HG02678 (cell line): ENCODE data around the gene TREML4.

Source experiments
- ATAC-seq: cut with Tn5 transposase; IDR thresholded peaks from one replicate; pipeline ENCODE4 v1.9.1; 2021; ENCODE audit warnings: mild to moderate bottlenecking, moderate library complexity; ENCODE audit not compliant: unreplicated experiment

TREML4 gene

GRCh38 chr6:41247882-41248705, 19.9 kb downstream of the TREML4 start:
- no peak for ATAC-seq

DNA sequence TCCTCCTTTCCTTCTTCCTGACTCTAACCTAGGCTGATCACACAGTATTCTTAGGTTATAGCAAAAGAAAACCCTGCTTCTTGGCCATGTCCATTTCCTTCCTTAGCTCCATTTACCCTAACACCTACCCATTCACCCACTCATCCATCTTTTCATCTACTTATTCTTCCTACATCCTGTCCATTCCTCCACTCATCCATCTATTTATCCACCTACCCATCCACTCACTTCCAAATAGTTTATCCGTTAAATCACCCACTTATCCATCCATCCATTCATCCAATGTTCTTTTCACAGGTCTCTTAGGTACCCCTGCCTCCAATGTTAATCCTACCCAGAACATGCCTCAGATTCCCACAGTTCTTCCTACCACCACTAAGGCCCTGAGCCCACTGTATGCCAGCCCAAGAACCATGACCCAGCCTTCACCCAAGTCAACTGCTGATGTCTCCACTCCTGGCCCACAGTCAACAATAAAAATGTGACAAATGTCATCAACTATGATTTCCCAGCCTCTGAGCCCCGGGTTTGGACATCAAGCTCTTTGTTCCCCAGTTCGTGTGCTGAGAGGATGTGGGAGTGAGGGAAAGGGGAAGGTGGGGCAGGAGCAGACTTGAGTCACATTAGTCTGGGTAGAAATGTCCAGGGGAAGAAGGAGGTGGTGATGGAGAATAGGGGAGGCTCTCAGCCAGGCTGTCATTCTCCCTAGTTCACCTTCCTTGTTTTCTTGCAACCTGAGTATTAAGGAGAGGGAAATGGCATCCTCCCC, 24.4 kb downstream of the TREML4 start:
- no peak for ATAC-seq

GRCh38 chr6:41255110-41255509, 27.0 kb downstream of the TREML4 start:
- ATAC-seq = no peak

DNA sequence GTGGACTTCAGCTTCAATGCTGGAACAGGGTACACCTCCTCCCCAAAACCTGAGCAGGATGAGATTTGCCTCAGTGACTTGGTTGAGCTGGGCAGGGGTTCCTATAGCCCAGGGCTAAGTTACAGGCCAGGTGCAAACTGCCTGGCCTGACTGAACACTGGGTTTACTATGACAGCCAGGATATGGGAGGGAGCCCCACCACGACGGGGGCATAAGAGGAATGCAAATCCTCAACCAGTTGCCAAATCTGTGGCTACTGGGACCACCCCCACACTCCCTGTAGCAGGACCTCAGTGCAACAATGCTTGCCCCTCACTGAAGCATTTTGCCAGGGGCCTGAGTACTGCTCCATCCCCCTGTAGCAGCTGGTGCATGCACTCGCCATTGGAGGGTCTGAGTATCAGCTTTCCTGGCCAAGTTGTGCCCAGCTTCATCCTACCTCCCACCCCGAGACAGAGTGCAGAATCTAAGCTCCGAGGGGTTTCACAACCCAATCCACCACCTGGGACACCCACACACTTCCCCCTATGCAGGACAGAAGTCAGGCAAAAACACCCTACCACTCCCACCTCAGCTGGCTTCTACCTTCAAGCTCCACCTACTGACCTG, 27.6 kb downstream of the TREML4 start:
- ATAC-seq = peak; percentile 35

DNA sequence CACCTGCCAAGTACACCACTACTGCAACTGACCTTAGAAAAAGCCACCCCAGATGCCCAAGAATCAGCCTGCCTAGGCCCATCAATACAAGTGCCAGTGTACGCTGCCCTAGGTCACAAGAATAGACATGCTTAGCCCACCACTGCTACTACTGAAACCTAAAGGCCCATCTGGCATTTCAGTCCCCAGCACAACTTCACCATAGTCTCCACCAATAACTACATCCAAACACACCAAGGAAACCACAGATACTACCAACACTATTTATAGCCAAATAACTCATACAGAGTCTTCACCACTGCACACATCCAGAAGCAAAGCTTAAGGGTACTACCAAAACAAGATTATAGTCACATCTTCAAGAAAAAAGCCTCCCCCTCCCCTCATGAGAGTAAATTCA, 28.2 kb downstream of the TREML4 start:
- peak; percentile 77 for ATAC-seq

DNA sequence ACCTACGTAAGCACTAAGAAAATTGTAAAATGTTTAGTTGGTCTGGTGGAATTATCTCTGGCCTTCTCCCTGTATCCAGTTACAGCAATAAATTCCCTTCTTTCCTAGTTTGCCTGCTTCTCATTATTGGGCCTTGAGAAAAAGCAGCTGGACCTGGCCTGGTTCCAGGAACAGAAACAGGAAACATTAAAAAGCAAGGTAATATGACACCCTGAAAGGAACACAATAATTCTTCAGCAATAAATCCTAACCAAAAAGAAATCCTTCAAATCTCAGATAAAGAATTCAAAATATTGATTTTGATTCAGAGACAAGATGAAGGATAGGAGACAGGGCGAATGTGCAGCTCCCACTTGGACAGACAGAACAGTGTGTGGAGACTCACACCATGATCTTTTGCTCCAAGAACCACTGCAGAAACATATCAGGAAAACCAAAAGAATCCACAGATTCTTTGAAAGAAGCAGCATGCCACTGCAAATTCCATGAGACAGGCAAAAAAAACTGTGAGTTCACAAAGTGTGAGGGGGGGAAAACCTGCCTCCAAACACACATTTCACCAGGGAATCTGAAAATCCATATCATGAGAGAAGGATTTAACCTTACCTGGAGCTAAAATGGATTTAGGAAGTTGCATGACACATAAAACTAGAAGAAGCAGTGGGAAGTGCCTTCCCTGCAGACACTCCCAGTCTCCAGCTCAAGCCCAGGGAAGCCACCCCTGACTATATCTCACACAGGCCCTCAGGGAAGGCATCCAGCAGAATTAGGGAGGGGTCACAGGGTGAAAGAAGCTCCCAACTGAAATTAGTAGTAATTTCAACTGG, 29.4 kb downstream of the TREML4 start:
- no peak for ATAC-seq

GRCh38 chr6:41258196-41258493, 30.0 kb downstream of the TREML4 start:
- ATAC-seq = no peak

- ATAC-seq = no peak
Observed at GRCh38 chr6:41262401-41262800, 34.3 kb downstream of the TREML4 start.

DNA sequence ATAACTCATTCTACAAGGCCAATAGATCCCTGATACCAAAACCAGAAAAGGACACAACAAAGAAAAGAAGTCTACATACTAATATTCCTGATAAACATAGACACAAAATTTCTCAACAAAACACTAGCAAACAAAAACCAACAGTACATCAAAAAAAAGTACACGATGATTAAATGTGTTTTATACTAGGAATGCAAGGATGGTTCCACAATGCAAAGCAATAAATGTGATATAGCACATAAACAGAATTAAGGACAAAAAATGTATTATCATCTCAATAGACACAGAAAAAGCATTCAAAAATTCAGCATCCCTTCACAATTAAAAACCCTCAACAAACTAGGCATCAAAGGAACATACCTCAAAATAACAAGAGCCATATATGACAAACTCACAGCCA, 35.1 kb downstream of the TREML4 start:
- no peak for ATAC-seq

DNA sequence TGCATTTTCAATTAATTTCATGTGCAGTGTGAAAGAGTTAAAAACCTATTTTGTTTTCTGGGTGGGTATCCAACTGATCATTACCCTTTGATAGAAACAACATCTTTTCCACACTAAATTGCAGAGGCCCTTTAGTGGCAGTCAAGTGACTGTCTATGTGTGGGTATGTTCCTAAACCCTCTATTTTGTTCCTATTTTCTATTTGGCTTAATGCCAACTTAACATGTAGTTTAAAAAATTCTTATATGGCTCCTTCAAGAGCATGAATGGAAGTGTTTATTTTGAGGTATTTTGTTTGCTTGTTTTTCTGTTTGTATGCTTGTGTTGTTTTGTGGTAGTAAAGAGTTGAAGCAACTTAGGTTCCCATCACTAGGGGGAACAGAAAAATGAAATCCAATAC, 38.4 kb downstream of the TREML4 start:
- no peak for ATAC-seq

DNA sequence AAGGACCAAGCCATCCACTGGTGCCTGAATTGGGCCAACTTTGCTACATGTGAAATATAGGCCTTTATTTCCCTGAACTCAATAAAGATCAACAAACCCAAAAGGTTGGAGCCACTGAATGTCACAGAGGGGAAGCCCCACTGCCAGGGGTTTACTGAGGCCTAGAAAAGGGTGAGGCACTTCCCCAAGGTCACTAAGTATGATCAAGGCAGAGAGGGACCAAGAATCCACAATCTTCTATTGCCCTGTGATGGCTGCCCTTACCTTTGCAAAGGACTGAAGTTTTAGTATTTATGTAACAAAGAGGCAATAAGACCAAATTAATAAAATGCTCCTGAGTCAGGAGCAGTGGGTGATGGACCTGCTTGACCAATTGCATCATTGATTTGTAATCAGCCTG, 40.3 kb downstream of the TREML4 start:
- no peak for ATAC-seq

DNA sequence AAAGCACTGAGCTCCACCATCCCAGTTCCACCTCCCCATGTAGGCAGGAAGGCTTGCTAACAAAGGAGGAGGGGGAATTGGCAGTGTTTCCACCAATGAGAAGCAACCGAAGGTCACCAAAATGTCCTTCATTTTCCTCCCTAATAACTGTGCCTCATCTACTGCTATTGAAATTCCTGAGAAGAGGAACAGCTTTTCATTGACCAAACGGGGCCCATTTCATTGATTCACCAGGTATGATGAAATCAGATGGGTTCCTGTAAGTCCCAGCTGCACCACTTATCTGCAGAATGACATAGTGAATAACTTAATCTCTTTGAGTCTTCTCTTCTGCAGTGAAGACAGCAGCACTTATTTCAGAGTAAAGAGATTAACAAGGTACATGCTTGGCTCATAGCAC, 41.0 kb downstream of the TREML4 start:
- ATAC-seq = no peak

- ATAC-seq = no peak
Observed at GRCh38 chr6:41269716-41270115, 41.6 kb downstream of the TREML4 start.

DNA sequence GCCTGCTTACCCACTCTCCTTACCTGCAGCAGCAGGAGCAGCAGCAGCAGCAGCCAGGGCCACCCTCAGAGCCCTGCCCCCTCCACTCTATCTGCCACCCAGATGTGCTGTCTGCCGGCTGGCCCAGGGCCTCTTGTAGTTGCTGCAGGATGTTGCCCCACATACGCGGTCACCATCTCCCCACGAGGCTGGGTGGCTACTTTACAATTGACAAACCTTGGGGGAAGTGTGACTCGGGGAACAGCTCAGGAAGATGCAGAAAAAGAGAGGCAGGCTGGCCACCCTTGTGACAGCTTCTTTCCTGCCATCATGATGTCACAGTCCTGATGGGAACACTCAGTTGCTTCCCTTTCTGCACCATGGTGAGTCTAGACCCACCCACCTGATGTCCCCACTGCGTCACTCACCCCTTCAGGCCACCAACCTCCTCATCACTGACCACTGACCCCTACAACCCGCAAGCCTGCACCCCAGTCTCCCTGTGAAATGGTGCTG, 43.8 kb downstream of the TREML4 start:
- no peak for ATAC-seq

DNA sequence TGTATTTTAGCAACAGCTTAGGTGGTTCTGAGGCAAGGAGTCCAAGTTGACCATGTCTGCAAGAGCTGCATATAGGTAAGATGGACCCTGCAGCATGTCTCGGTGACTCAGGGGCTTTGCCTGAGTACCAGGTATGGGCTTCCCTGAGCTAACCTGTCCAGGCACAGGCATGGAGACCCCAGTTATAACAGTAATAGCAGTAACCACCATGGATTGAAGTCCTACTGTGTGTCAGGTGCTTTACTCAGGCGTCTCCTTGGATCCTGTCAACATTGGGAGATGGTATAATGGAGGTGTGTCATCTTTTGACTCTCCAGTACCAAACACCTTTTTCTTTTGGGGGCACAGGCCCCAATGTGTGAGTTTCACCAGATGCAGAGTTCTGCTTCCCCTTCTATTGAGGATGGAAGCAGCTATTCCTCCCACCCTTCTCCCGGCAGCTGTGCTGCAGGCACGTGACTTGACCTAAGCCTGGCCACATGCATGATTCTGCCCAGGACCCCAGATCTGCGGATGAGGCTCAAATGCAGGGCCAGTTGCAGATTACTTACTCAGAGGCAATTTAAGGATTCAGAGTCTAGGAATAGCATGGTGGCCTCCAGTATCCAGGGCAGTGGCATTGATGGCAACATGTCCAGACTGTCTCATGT, 44.6 kb downstream of the TREML4 start:
- no peak for ATAC-seq

GRCh38 chr6:41273714-41274113, 45.6 kb downstream of the TREML4 start:
- no peak for ATAC-seq

- no peak for ATAC-seq
Observed at GRCh38 chr6:41274256-41274655, 46.1 kb downstream of the TREML4 start.

DNA sequence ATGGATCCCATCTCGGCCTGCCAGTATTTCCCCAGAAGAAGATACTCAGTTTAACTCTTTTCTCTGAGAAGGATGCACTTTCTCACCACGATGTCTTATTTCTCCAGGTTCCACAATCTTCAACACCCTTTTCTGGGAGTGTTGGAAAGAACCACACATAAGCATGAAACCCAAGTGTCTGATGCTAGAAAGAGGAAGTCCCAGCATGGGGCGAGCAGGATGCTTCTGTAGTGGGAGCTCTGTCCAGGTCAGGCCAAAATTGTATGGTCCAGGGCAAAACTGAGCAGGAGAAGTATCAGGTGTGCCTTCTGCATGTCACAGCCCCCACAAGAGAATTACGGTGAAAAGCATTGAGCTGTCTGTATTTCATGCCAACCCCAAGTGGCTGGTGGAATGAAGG, 47.3 kb downstream of the TREML4 start:
- ATAC-seq = no peak

DNA sequence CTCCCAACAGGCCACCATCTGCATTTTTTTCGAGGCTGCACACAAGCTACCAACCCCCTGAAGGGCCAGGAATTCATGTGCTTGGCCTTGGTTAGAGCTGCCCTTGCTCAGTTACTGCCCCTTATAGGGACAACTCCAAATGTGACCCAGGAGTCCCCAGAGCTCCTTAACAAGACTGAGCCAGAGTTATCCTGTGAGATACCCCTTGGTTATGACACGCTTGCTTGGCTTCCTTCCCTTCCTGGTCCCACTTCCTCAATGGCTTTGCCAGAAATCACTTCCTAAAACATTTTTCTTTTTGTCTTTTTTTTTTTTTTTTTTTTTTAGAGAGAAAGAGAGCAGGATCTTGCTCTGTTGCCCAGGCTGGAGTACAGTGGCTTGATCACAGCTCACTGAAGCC, 49.5 kb downstream of the TREML4 start:
- no peak for ATAC-seq

GRCh38 chr6:41278699-41279405, 50.7 kb downstream of the TREML4 start:
- ATAC-seq = no peak
